ENCODE results near the gene APRT. TPM values are rescaled to one million over a fixed set of nuclear protein-coding genes. Genes with fewer than 3 reads are reported as not detected.

APRT gene
- total RNA-seq, 2 donors from 2014 or later: 200 to 230 TPM

GRCh38 chr16:88835818-88836217 is 24.1 kb upstream of the APRT start:
- Histone ChIP-seq H3K36me3 (ENCODE audit: control insufficient read depth, insufficient read depth, low read length) (no peaks in the 10 kb centered on the region), H3K9me3 (ENCODE audit: control insufficient read depth, low read length) (no peaks in the 10 kb centered on the region), H3K4me3 (ENCODE audit: low read length) (no peak overlapping the region), H3K9ac (ENCODE audit: extremely low read depth, low read length, poor library complexity, severe bottlenecking) (no peak overlapping the region), H3K27me3 (ENCODE audit: control insufficient read depth, insufficient read depth, low read length, poor library complexity, severe bottlenecking) (no peaks in the 10 kb centered on the region), H3K27ac (ENCODE audit: low read depth, low read length) (no peak overlapping the region), H3K4me1 (ENCODE audit: control insufficient read depth, insufficient read depth, low read length) (no peaks in the 10 kb centered on the region)
- Mint-ChIP-seq H3K36me3 (ENCODE audit: low read depth) (peaks cover 14% of the 10 kb centered on the region), H3K4me3 (no peak overlapping the region), H3K9me3 (no peaks in the 10 kb centered on the region), H3K27me3 (ENCODE audit: insufficient read depth) (no peaks in the 10 kb centered on the region), H3K4me1 (no peaks in the 10 kb centered on the region), H3K27ac (no peak overlapping the region)
- DNase-seq: no peak
- WGBS, 2 experiments (ENCODE audit: insufficient coverage in 1 of 2, insufficient read length in 1 of 2): 89 to 93% methylated on average over 26 to 33 of the region's 33 CpGs
- TF ChIP-seq, protein P1, sequence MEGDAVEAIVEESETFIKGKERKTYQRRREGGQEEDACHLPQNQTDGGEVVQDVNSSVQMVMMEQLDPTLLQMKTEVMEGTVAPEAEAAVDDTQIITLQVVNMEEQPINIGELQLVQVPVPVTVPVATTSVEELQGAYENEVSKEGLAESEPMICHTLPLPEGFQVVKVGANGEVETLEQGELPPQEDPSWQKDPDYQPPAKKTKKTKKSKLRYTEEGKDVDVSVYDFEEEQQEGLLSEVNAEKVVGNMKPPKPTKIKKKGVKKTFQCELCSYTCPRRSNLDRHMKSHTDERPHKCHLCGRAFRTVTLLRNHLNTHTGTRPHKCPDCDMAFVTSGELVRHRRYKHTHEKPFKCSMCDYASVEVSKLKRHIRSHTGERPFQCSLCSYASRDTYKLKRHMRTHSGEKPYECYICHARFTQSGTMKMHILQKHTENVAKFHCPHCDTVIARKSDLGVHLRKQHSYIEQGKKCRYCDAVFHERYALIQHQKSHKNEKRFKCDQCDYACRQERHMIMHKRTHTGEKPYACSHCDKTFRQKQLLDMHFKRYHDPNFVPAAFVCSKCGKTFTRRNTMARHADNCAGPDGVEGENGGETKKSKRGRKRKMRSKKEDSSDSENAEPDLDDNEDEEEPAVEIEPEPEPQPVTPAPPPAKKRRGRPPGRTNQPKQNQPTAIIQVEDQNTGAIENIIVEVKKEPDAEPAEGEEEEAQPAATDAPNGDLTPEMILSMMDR (conservative IDR thresholded peaks at IDR 0.05): no peak

GRCh38 chr16:88835383-88835782 is 23.7 kb upstream of the APRT start:
- Histone ChIP-seq H3K27ac (ENCODE audit: low read depth, low read length) (no peak overlapping the region), H3K4me3 (ENCODE audit: low read length) (no peak overlapping the region), H3K9ac (ENCODE audit: extremely low read depth, low read length, poor library complexity, severe bottlenecking) (no peak overlapping the region), H3K4me1 (ENCODE audit: control insufficient read depth, insufficient read depth, low read length) (no peaks in the 10 kb centered on the region), H3K9me3 (ENCODE audit: control insufficient read depth, low read length) (no peaks in the 10 kb centered on the region), H3K36me3 (ENCODE audit: control insufficient read depth, insufficient read depth, low read length) (no peaks in the 10 kb centered on the region), H3K27me3 (ENCODE audit: control insufficient read depth, insufficient read depth, low read length, poor library complexity, severe bottlenecking) (no peaks in the 10 kb centered on the region)
- Mint-ChIP-seq H3K27ac (no peak overlapping the region), H3K9me3 (no peaks in the 10 kb centered on the region), H3K27me3 (ENCODE audit: insufficient read depth) (no peaks in the 10 kb centered on the region), H3K36me3 (ENCODE audit: low read depth) (peaks cover 14% of the 10 kb centered on the region), H3K4me1 (no peaks in the 10 kb centered on the region), H3K4me3 (no peak overlapping the region)
- 83 to 84% methylated on average over 9 to 11 of the region's 11 CpGs for WGBS, 2 experiments (ENCODE audit: insufficient coverage in 1 of 2, insufficient read length in 1 of 2)
- TF ChIP-seq, protein P1 (conservative IDR thresholded peaks at IDR 0.05): no peak
- no peak for DNase-seq

- no peaks in the 10 kb centered on the region for H3K36me3 ChIP-seq (ENCODE audit: control insufficient read depth, insufficient read depth, low read length)
- DNase-seq: no peak
- 82 to 91% methylated on average over 4 to 13 of the region's 13 CpGs for WGBS, 2 experiments (ENCODE audit: insufficient coverage in 1 of 2, insufficient read length in 1 of 2)
- H3K27ac ChIP-seq (ENCODE audit: low read depth, low read length): no peak overlapping the region
- no peak overlapping the region for H3K4me3 ChIP-seq (ENCODE audit: low read length)
- H3K4me1 ChIP-seq (ENCODE audit: control insufficient read depth, insufficient read depth, low read length): no peaks in the 10 kb centered on the region
- Mint-ChIP-seq H3K4me1 (no peaks in the 10 kb centered on the region), H3K27me3 (ENCODE audit: insufficient read depth) (no peaks in the 10 kb centered on the region), H3K27ac (no peak overlapping the region), H3K36me3 (ENCODE audit: low read depth) (peaks cover 9% of the 10 kb centered on the region), H3K4me3 (no peak overlapping the region), H3K9me3 (no peaks in the 10 kb centered on the region)
- no peak overlapping the region for H3K9ac ChIP-seq (ENCODE audit: extremely low read depth, low read length, poor library complexity, severe bottlenecking)
- H3K9me3 ChIP-seq (ENCODE audit: control insufficient read depth, low read length): no peaks in the 10 kb centered on the region
- H3K27me3 ChIP-seq (ENCODE audit: control insufficient read depth, insufficient read depth, low read length, poor library complexity, severe bottlenecking): no peaks in the 10 kb centered on the region
- TF ChIP-seq, protein P1 (conservative IDR thresholded peaks at IDR 0.05): no peak
Measured at GRCh38 chr16:88834670-88835069, 22.9 kb upstream of the APRT start.

Measured in endodermal cell (in vitro differentiated cells).